ENCODE results near the gene PLPP3. TPM values are rescaled to one million over a fixed set of nuclear protein-coding genes. Genes with fewer than 3 reads are reported as not detected.

PLPP3 gene
- polyA plus RNA-seq, 1 of the 3 experiments (the other 2 are of a cell fraction) = 32.2 TPM

GRCh38 chr1:56524263-56524662 lies 55.1 kb downstream of the PLPP3 start:
- Histone ChIP-seq H3F3A (replicated peaks; ENCODE audit: insufficient read depth) (no peaks in the 10 kb centered on the region), H3K4me2 (no peak overlapping the region), H4K20me1 (ENCODE audit: insufficient read depth) (peaks cover 17% of the 10 kb centered on the region; the same call in 1 of the 2 replicates), H3K4me3 (ENCODE audit: low read depth in 2 of 2, low read length in 1 of 2) (no peak overlapping the region), H2AFZ (ENCODE audit: low read depth) (no peak overlapping the region), H3K4me1 (ENCODE audit: control insufficient read depth in 1 of 2, insufficient read depth in 2 of 2, low read depth in 1 of 2, low read length in 1 of 2) (peaks cover 0 to 60% of the 10 kb centered on the region in 2 experiments; a peak in 2 of 4 replicates), H3K9me3 (no peaks in the 10 kb centered on the region), H3K36me3 (replicated peaks in 1 of 2; ENCODE audit: control insufficient read depth in 1 of 2, insufficient read depth in 2 of 2, low read length in 1 of 2) (peaks cover 15 to 57% of the 10 kb centered on the region in 2 experiments), H3K9me2 (no peaks in the 10 kb centered on the region), H3K27me3 (ENCODE audit: insufficient read depth) (no peaks in the 10 kb centered on the region), H3K9ac (no peak overlapping the region), H3K79me2 (ENCODE audit: insufficient read depth) (no peaks in the 10 kb centered on the region; the same call in 1 of the 2 replicates), H3K27ac (ENCODE audit: low read depth in 2 of 2, low read length in 1 of 2) (peak overlapping the region in 1 of 2 experiments; percentile 34; a peak in 1 of 4 replicates)
- 99% methylated on average over 9 of the region's 11 CpGs for WGBS (ENCODE audit: low lambda C conversion rate)
- no peak for DNase-seq
- POLR2A ChIA-PET = no interaction called here
- TF ChIP-seq FOXJ3 (CRISPR knock-in tag; IDR thresholded peaks at IDR 0.05) (no peak), CHD2 (IDR thresholded peaks at IDR 0.05; ENCODE audit: low read length, partially characterized antibody) (no peak), MEF2A (IDR thresholded peaks at IDR 0.05; ENCODE audit: borderline replicate concordance, low read depth) (no peak), RXRA (IDR thresholded peaks at IDR 0.05; ENCODE audit: borderline replicate concordance, low read depth) (no peak), CTCF (IDR thresholded peaks at IDR 0.05) (no peak), FOSL2 (IDR thresholded peaks at IDR 0.05; ENCODE audit: borderline replicate concordance, low read depth) (no peak), NFIC (IDR thresholded peaks at IDR 0.05; ENCODE audit: borderline replicate concordance) (no peak), TEAD4 (IDR thresholded peaks at IDR 0.05; ENCODE audit: borderline replicate concordance, insufficient read depth) (no peak), GABPA (IDR thresholded peaks at IDR 0.05; ENCODE audit: low read depth) (no peak), TCF12 (IDR thresholded peaks at IDR 0.05) (no peak), MAX (IDR thresholded peaks at IDR 0.05; ENCODE audit: low read depth) (no peak), RFX5 (IDR thresholded peaks at IDR 0.05; ENCODE audit: low read length) (no peak), IRF3 (IDR thresholded peaks at IDR 0.05; ENCODE audit: low read depth, low read length) (no peak), RAD21 (IDR thresholded peaks at IDR 0.05; ENCODE audit: low read length) (no peak), GATA2 (CRISPR knock-in tag; IDR thresholded peaks at IDR 0.05) (no peak)
- CTCF ChIA-PET = no interaction called here

- POLR2A ChIA-PET = interaction anchor here (0.6 kb wide), 1 partner anchor 657 kb away, joined by 3 read pairs; no protein-coding TSS in a partner anchor
- Histone ChIP-seq H3K79me2 (ENCODE audit: insufficient read depth) (no peaks in the 10 kb centered on the region; the same call in 1 of the 2 replicates), H3K4me3 (ENCODE audit: low read depth in 2 of 2, low read length in 1 of 2) (no peak overlapping the region), H3K9ac (no peak overlapping the region), H3K36me3 (replicated peaks in 1 of 2; ENCODE audit: control insufficient read depth in 1 of 2, insufficient read depth in 2 of 2, low read length in 1 of 2) (peaks cover 15 to 60% of the 10 kb centered on the region in 2 experiments), H3K27ac (ENCODE audit: low read depth in 2 of 2, low read length in 1 of 2) (peak overlapping the region in 1 of 2 experiments; percentile 24; a peak in 2 of 4 replicates), H2AFZ (ENCODE audit: low read depth) (no peak overlapping the region), H3K4me1 (ENCODE audit: control insufficient read depth in 1 of 2, insufficient read depth in 2 of 2, low read depth in 1 of 2, low read length in 1 of 2) (peaks cover 0 to 52% of the 10 kb centered on the region in 2 experiments; a peak in 2 of 4 replicates), H3K27me3 (ENCODE audit: insufficient read depth) (no peaks in the 10 kb centered on the region), H3K4me2 (no peak overlapping the region), H3F3A (replicated peaks; ENCODE audit: insufficient read depth) (no peaks in the 10 kb centered on the region), H3K9me3 (no peaks in the 10 kb centered on the region), H3K9me2 (no peaks in the 10 kb centered on the region), H4K20me1 (ENCODE audit: insufficient read depth) (peaks cover 12% of the 10 kb centered on the region; the same call in 1 of the 2 replicates)
- CTCF ChIA-PET = no interaction called here
- 90% methylated on average over 5 of the region's 5 CpGs for WGBS (ENCODE audit: low lambda C conversion rate)
- TF ChIP-seq NFIC (IDR thresholded peaks at IDR 0.05; ENCODE audit: borderline replicate concordance) = no peak
- DNase-seq = no peak
These were observed 56.7 kb downstream of the PLPP3 start for GRCh38 chr1:56522680-56523079.

Measured in SK-N-SH (cell line).